Measurements from ENCODE around the gene FOXN3.

Gene FOXN3

GRCh38 chr14:89382487-89382886 is 34.5 kb downstream of the FOXN3 start:
- no peak for DNase-seq

GRCh38 chr14:89379891-89380820 is 36.9 kb downstream of the FOXN3 start:
- no peak for DNase-seq

GRCh38 chr14:89379006-89379405 is 38.0 kb downstream of the FOXN3 start:
- no peak for DNase-seq

- DNase-seq: no peak
Observed at GRCh38 chr14:89378119-89378518, 38.9 kb downstream of the FOXN3 start.

GRCh38 chr14:89377544-89377943 is 39.5 kb downstream of the FOXN3 start:
- no peak for DNase-seq

- no peak for DNase-seq
Observed at GRCh38 chr14:89374908-89375307, 42.1 kb downstream of the FOXN3 start.

- DNase-seq: no peak
Observed at GRCh38 chr14:89373185-89373584, 43.8 kb downstream of the FOXN3 start.

- no peak for DNase-seq
Observed at GRCh38 chr14:89372512-89372883, 44.5 kb downstream of the FOXN3 start.

- DNase-seq: no peak
Observed at GRCh38 chr14:89371585-89372511, 45.2 kb downstream of the FOXN3 start.

GRCh38 chr14:89370781-89371180 is 46.3 kb downstream of the FOXN3 start:
- DNase-seq: no peak

GRCh38 chr14:89370381-89370780 is 46.7 kb downstream of the FOXN3 start:
- no peak for DNase-seq

GRCh38 chr14:89369656-89370055 is 47.4 kb downstream of the FOXN3 start:
- no peak for DNase-seq

GRCh38 chr14:89368490-89369477 is 48.2 kb downstream of the FOXN3 start:
- DNase-seq: no peak

- no peak for DNase-seq
Observed at GRCh38 chr14:89367779-89368120, 49.3 kb downstream of the FOXN3 start.

- no peak for DNase-seq
Observed at GRCh38 chr14:89366864-89367778, 49.9 kb downstream of the FOXN3 start.

- no peak for DNase-seq
Observed at GRCh38 chr14:89365061-89365801, 51.8 kb downstream of the FOXN3 start.

GRCh38 chr14:89364316-89364715 is 52.7 kb downstream of the FOXN3 start:
- DNase-seq: no peak

GRCh38 chr14:89360277-89360676 is 56.8 kb downstream of the FOXN3 start:
- no peak for DNase-seq

GRCh38 chr14:89359477-89360222 is 57.4 kb downstream of the FOXN3 start:
- DNase-seq: no peak
